Stomach (tissue), 9 donors: ENCODE data around the gene LAMB3. TPM values are rescaled to one million over a fixed set of nuclear protein-coding genes. Genes with fewer than 3 reads are reported as not detected.
A peak's percentile ranks its signal among the peaks of the same experiment; 100 is the strongest.

Experiments used
- DNase-seq, 2 donors: peaks; one replicate each; pipeline versions ENCODE4 v3.0.0 to v3.0.0-alpha.2; 2013 to 2019
- H3K27ac ChIP-seq, 5 donors: fragments of 200-600 bp in 4 of 5; sonication (generic) in 4 of 5; one replicate each; pipeline ENCODE4 v1.5.1; 2013 to 2019; ENCODE audit warnings: mild to moderate bottlenecking in 1 of 5, moderate library complexity in 1 of 5
- H3K27me3 ChIP-seq, 3 donors: fragments of 200-600 bp; sonication (generic); one replicate each; pipeline ENCODE4 v1.5.1; 2017 to 2019; ENCODE audit warnings: mixed run types in 1 of 3
- H3K36me3 ChIP-seq, 4 donors: fragments of 200-600 bp; sonication (generic); 1 replicate in 3 of 4; 2 replicates in 1 of 4; pipeline ENCODE4 v1.5.1; 2016 to 2019
- H3K4me1 ChIP-seq, 4 donors: fragments of 200-600 bp; sonication (generic); one replicate each; pipeline ENCODE4 v1.5.1; 2016 to 2019
- H3K4me3 ChIP-seq, 4 donors: fragments of 200-600 bp; sonication (generic) in 3 of 4; one replicate each; pipeline ENCODE4 v1.5.1; 2016 to 2019; ENCODE audit warnings: mild to moderate bottlenecking in 1 of 4
- H3K9me3 ChIP-seq, 4 donors: fragments of 200-600 bp; sonication (generic); one replicate each; pipeline ENCODE4 v1.5.1; 2016 to 2019
- EP300 ChIP-seq: sonication (generic); formaldehyde crosslinking; IDR thresholded peaks from one replicate; pipeline ENCODE4 v1.6.1; 2017; ENCODE audit warnings: antibody characterized with exemption
- POLR2A ChIP-seq, 4 donors: fragments of 450-650 bp; IDR thresholded peaks; one replicate each; pipeline ENCODE4 v1.6.1; 2016; ENCODE audit warnings: antibody characterized with exemption in 4 of 4, control low read depth in 2 of 4, mild to moderate bottlenecking in 1 of 4, moderate library complexity in 1 of 4
- POLR2AphosphoS5 ChIP-seq, 3 donors: sonication (generic); formaldehyde crosslinking; IDR thresholded peaks; one replicate each; pipeline ENCODE4 v1.6.1; 2016; ENCODE audit warnings: antibody characterized with exemption in 3 of 3
- WGBS, 5 donors: extraction: QIAGEN DNeasy Blood & Tissue Kit in 3 of 5; methylation state at CpG; one replicate each; pipeline versions ENCODE4 v1.1.5 to v1.1.7; 2013 to 2018; 5-methylcytosine and 5-hydroxymethylcytosine counted together
- intact Hi-C: fragments of 100-400 bp; cut with DNase I; formaldehyde crosslinking; loops from one replicate; pipeline ENCODE4 v1.15.1; 2023; ENCODE audit warnings: low total_unique reads
- polyA plus RNA-seq, 3 donors: library from polyadenylated mRNA; stranded (reverse); fragments of 200-250 nt; gene quantifications; one replicate each; pipeline ENCODE4 v1.2.3, GENCODE V29; 2013
- total RNA-seq, 5 donors: library from RNA; depleted of rRNA; stranded (reverse); fragments of >200 nt; gene quantifications; one replicate each; pipeline versions ENCODE4 v1.1.0 to v1.2.3, GENCODE V29; 2014 to 2016
- TF ChIP-seq, protein P1 (sequence below), 7 experiments: fragments of 450-650 bp in 4 of 7; fragments of 200-600 bp in 3 of 7; sonication (generic) in 3 of 7; IDR thresholded peaks; one replicate each; pipeline ENCODE4 v1.5.1; 2016 to 2019; ENCODE audit warnings: antibody characterized with exemption in 7 of 7, control low read depth in 2 of 7, mild to moderate bottlenecking in 1 of 7
- donor health status: healthy with polysubstance abuse.
- donor health status: Bipolar disorder and iron deficiency.
- donor health status: healthy.

The LAMB3 gene
- total and polyA plus RNA-seq, 8 donors: 12.8 to 105 (median 49.8) TPM

- Histone ChIP-seq H3K27me3 (no peaks in the 10 kb centered on the region), H3K4me1 (peaks cover 0 to 36% (median 3%) of the 10 kb centered on the region in 4 donors), H3K27ac (peak overlapping the region in 1 of 5 donors; percentile 35), H3K9me3 (no peaks in the 10 kb centered on the region), H3K36me3 (no peaks in the 10 kb centered on the region), H3K4me3 (no peak overlapping the region)
- intact Hi-C loops: loop anchor here (5.0 kb wide), 1 partner anchor 116 kb away; no protein-coding TSS in a partner anchor
- 0 to 2% (median 1%) methylated on average over 3 of the region's 3 CpGs for WGBS, 5 donors
- TF ChIP-seq, protein P1, sequence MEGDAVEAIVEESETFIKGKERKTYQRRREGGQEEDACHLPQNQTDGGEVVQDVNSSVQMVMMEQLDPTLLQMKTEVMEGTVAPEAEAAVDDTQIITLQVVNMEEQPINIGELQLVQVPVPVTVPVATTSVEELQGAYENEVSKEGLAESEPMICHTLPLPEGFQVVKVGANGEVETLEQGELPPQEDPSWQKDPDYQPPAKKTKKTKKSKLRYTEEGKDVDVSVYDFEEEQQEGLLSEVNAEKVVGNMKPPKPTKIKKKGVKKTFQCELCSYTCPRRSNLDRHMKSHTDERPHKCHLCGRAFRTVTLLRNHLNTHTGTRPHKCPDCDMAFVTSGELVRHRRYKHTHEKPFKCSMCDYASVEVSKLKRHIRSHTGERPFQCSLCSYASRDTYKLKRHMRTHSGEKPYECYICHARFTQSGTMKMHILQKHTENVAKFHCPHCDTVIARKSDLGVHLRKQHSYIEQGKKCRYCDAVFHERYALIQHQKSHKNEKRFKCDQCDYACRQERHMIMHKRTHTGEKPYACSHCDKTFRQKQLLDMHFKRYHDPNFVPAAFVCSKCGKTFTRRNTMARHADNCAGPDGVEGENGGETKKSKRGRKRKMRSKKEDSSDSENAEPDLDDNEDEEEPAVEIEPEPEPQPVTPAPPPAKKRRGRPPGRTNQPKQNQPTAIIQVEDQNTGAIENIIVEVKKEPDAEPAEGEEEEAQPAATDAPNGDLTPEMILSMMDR (IDR thresholded peaks at IDR 0.05): peak in 5 of 7 experiments; percentile 47 to 87 (median 80)
- TF ChIP-seq POLR2A (IDR thresholded peaks at IDR 0.05): no peak
- TF ChIP-seq POLR2AphosphoS5 (IDR thresholded peaks at IDR 0.05): peak in 1 of 3 donors; percentile 32
- peak; percentile 73 to 92 for DNase-seq
Measured at GRCh38 chr1:209692745-209693504, 40.7 kb upstream of the LAMB3 start.

- H3K4me1 ChIP-seq: peaks cover 0 to 43% (median 3%) of the 10 kb centered on the region in 4 donors
- peak overlapping the region in 2 of 5 donors; percentile 6 to 35 for H3K27ac ChIP-seq
- no peaks in the 10 kb centered on the region for H3K36me3 ChIP-seq
- no peak for DNase-seq
- no peak overlapping the region for H3K4me3 ChIP-seq
- no peaks in the 10 kb centered on the region for H3K27me3 ChIP-seq
- no peak for TF ChIP-seq EP300
- no peak for TF ChIP-seq POLR2AphosphoS5 (IDR thresholded peaks at IDR 0.05)
- TF ChIP-seq, protein P1 (IDR thresholded peaks at IDR 0.05): no peak
- TF ChIP-seq POLR2A (IDR thresholded peaks at IDR 0.05): no peak
- WGBS, 5 donors: 43 to 60% (median 53%) methylated on average over 4 of the region's 4 CpGs
- H3K9me3 ChIP-seq: no peaks in the 10 kb centered on the region
- intact Hi-C loops: loop anchor here (5.0 kb wide), 1 partner anchor 115 kb away; no protein-coding TSS in a partner anchor
Measured at GRCh38 chr1:209692296-209692695, 40.1 kb upstream of the LAMB3 start.

DNA sequence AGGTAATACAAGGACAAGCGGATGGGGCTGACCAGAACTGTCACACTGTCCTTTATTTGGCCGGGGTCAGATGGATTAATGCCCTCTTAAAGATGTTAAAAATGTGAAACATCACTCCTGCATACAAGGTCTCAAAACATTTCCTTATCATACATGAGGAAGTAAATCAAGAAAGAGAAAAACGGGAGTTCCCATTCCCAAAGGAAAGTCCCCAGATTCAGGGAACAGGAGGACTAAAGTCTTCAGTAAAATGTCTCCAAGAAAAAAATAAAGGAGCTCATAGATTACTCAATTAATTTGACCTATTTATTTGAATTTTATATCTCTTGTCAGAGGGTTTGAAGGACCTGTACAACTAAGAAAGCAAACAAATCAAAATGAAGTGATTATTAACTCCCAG is 39.0 kb upstream of the LAMB3 start:
- peak overlapping the region in 2 of 5 donors; percentile 18 to 19 for H3K27ac ChIP-seq

DNA sequence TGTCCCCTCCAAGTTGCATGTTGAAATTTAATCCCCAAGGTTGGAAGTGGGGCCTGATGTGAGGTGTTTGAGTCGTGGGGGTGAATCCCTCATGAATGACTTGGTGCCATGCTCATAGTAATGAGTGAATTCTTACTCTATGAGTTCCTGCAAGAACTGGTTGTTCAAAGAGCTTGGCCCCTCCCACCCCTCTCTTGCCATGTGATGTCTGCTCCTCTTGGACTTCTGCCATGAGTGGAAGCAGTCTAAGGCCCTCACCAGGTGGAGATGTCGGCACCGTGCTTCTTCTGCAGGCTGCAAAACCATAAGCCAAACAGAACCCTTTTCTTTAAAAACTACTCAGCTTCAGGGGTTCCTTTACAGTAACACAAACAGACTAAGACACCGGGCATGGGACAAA is 37.3 kb upstream of the LAMB3 start:
- Histone ChIP-seq H3K27ac (no peak overlapping the region), H3K4me3 (no peak overlapping the region), H3K36me3 (no peaks in the 10 kb centered on the region), H3K4me1 (peaks cover 0 to 51% (median 3%) of the 10 kb centered on the region in 4 donors), H3K27me3 (no peaks in the 10 kb centered on the region), H3K9me3 (no peaks in the 10 kb centered on the region)
- no peak for TF ChIP-seq EP300
- TF ChIP-seq POLR2AphosphoS5 (IDR thresholded peaks at IDR 0.05): no peak
- TF ChIP-seq, protein P1 (IDR thresholded peaks at IDR 0.05): no peak
- no peak for TF ChIP-seq POLR2A (IDR thresholded peaks at IDR 0.05)
- peak; percentile 40 to 44 for DNase-seq
- 53 to 67% (median 60%) methylated on average over 4 of the region's 4 CpGs for WGBS, 5 donors
- intact Hi-C loops: no loop called here

More for the DNA sequence above, 39.0 kb upstream of the LAMB3 start:
- Histone ChIP-seq H3K27me3 (no peaks in the 10 kb centered on the region), H3K36me3 (no peaks in the 10 kb centered on the region), H3K4me1 (peaks cover 0 to 44% (median 3%) of the 10 kb centered on the region in 4 donors), H3K4me3 (no peak overlapping the region), H3K9me3 (no peaks in the 10 kb centered on the region)
- TF ChIP-seq, protein P1 (IDR thresholded peaks at IDR 0.05): no peak
- TF ChIP-seq EP300 (no peak), POLR2A (IDR thresholded peaks at IDR 0.05) (no peak)
- DNase-seq: no peak
- WGBS, 5 donors: 50 to 60% (median 55%) methylated on average over 3 of the region's 3 CpGs
- intact Hi-C loops: loop anchor here (5.0 kb wide), 1 partner anchor 114 kb away; no protein-coding TSS in a partner anchor
